Stomach (tissue), 4 donors: ENCODE data around the gene GLUD1.
"Not testable (repeated sequence)": the region's sequence is repeated elsewhere in the genome, so short reads cannot be mapped to it uniquely, and the experiment has no call there.

Source experiments
- CTCF ChIP-seq, 7 experiments: fragments of 450-650 bp in 4 of 7; fragments of 200-600 bp in 3 of 7; sonication (generic) in 3 of 7; IDR thresholded peaks; one replicate each; pipeline ENCODE4 v1.5.1; 2016 to 2019; ENCODE audit warnings: antibody characterized with exemption in 7 of 7, control low read depth in 2 of 7, mild to moderate bottlenecking in 1 of 7
- EP300 ChIP-seq: sonication (generic); formaldehyde crosslinking; IDR thresholded peaks from one replicate; pipeline ENCODE4 v1.6.1; 2017; ENCODE audit warnings: antibody characterized with exemption
- POLR2A ChIP-seq, 4 donors: fragments of 450-650 bp; IDR thresholded peaks; one replicate each; pipeline ENCODE4 v1.6.1; 2016; ENCODE audit warnings: antibody characterized with exemption in 4 of 4, control low read depth in 2 of 4, mild to moderate bottlenecking in 1 of 4, moderate library complexity in 1 of 4
- POLR2AphosphoS5 ChIP-seq, 3 donors: sonication (generic); formaldehyde crosslinking; IDR thresholded peaks; one replicate each; pipeline ENCODE4 v1.6.1; 2016; ENCODE audit warnings: antibody characterized with exemption in 3 of 3

DNA sequence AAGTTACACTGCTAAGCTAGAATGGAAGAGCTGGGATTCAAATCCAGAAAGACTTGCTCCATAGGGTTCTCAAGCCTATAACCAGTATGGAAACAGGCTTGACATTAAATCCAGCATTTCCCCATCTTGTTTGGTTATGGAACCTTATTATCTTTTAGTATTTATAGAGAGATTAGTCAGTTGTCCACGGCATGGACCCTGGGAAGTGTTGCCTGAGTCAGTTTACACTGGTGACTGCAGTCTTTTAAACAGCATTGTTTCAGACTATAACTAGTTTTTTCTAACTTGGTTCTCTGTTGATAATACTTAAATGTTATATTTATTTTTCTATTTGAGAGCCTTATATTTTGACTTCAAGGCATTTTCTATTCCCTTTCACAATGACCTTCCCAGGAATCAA lies 23.5 kb upstream of the GLUD1 start:
- not testable (repeated sequence) for TF ChIP-seq POLR2A (IDR thresholded peaks at IDR 0.05); CTCF (IDR thresholded peaks at IDR 0.05); EP300; POLR2AphosphoS5 (IDR thresholded peaks at IDR 0.05)
